OCI-LY3 (cell line): Measurements from ENCODE around the gene ADCY6.

Source experiments
- EZH2phosphoT487 ChIP-seq: fragments of 200-600 bp; shearing (Covaris generic); IDR thresholded peaks from 2 replicates; pipeline ENCODE4 v1.6.1; 2018; ENCODE audit warnings: antibody characterized with exemption, mixed run types, low read depth
- TF ChIP-seq, protein P1 (sequence below): fragments of 200-600, 300-600 bp; sonication (generic); IDR thresholded peaks from 2 replicates; pipeline ENCODE4 v1.5.1; 2014; ENCODE audit warnings: antibody characterized with exemption, low read length, low read depth

DNA sequence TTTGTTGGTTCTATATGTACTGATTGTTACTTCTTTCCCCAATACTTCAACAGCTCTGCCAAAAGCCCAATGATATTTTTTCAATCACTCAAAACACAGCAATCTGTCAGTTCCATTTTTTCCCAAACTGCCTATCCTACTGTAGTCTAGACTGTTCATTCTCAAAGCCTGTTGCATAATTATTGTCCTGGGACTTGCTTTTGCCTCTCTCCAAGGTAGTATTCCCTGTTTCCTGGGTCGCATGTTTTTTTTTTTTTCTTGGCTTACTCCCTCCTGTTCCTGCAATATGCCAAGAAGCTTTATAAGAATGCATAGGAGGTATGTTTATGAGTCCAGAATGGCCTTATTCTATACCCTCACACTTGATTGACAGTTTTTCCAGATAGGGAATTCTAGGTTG lies 52.4 kb downstream of the ADCY6 start:
- TF ChIP-seq, protein P1, sequence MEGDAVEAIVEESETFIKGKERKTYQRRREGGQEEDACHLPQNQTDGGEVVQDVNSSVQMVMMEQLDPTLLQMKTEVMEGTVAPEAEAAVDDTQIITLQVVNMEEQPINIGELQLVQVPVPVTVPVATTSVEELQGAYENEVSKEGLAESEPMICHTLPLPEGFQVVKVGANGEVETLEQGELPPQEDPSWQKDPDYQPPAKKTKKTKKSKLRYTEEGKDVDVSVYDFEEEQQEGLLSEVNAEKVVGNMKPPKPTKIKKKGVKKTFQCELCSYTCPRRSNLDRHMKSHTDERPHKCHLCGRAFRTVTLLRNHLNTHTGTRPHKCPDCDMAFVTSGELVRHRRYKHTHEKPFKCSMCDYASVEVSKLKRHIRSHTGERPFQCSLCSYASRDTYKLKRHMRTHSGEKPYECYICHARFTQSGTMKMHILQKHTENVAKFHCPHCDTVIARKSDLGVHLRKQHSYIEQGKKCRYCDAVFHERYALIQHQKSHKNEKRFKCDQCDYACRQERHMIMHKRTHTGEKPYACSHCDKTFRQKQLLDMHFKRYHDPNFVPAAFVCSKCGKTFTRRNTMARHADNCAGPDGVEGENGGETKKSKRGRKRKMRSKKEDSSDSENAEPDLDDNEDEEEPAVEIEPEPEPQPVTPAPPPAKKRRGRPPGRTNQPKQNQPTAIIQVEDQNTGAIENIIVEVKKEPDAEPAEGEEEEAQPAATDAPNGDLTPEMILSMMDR, result no peak
- TF ChIP-seq EZH2phosphoT487, result no peak
